K562 (cell line): ENCODE results near the gene TMEM214. TPM values are rescaled to one million over a fixed set of nuclear protein-coding genes. Genes with fewer than 3 reads are reported as not detected.

Experiments
- ATAC-seq: fragments of 200-7000 bp; cut with Tn5 transposase; 3 replicates; pipeline ENCODE4 v1.9.1; 2020; ENCODE audit warnings: moderate library complexity
- BruUV-seq: library from RNA; stranded (reverse); fragments of 400-500 nt; replicated peaks from 2 replicates; lab custom pipeline; 2021; lab: Mats Ljungman, UMichigan
- CTCF ChIA-PET: fragments of 300-600 bp; formaldehyde crosslinking; extraction: SDS; loops from one replicate; lab custom pipeline; 2021; ENCODE audit warnings: low intra/inter-chr PET ratio; lab: Yijun Ruan, JAX
- POLR2A ChIA-PET: fragments of 300-600, 350-650 bp; sonication (Branson Sonifier 250); formaldehyde crosslinking; extraction: SDS; loops from one replicate; lab custom pipeline; 2021; ENCODE audit warnings: antibody characterized with exemption, inconsistent platforms; lab: Yijun Ruan, JAX
- DNase-seq, 4 experiments: peaks; one replicate each; pipeline versions ENCODE4 v3.0.0 to v3.0.0-alpha.2; 2011 to 2018; ENCODE audit warnings: low spot score in 3 of 4, mixed read lengths in 3 of 4; ENCODE audit errors: extremely low read depth in 1 of 4
- FAIRE-seq: peaks from 2 replicates; lab custom pipeline; 2011; peaks lifted over from hg19 to GRCh38; lab: Jason Lieb, UNC
- H2AFZ ChIP-seq: 2 replicates; pipeline ENCODE4 v1.6.0; 2011; ENCODE audit warnings: low read depth, low read length, control low read depth, inconsistent platforms
- H3K27ac ChIP-seq: fragments of 200-600 bp; 3 replicates; pipeline ENCODE4 v1.8.0; 2011; ENCODE audit warnings: low read depth, mild to moderate bottlenecking, control low read depth, inconsistent platforms, low read length, moderate library complexity, mixed read lengths; ENCODE audit errors: extremely low read depth
- H3K27me3 ChIP-seq, 2 experiments: fragments of 300-600 bp in 1 of 2; 2 replicates in 1 of 2; 3 replicates in 1 of 2; pipeline versions ENCODE4 v1.6.0 to v1.8.0; 2011; ENCODE audit warnings: inconsistent platforms in 2 of 2, low read length in 2 of 2, mild to moderate bottlenecking in 1 of 2, mixed read lengths in 1 of 2, moderate library complexity in 1 of 2; ENCODE audit not compliant: control insufficient read depth in 2 of 2, insufficient read depth in 2 of 2
- H3K36me3 ChIP-seq: fragments of 300-600 bp; 3 replicates; pipeline ENCODE4 v1.8.0; 2011; ENCODE audit warnings: mild to moderate bottlenecking, low read length, inconsistent platforms; ENCODE audit not compliant: control insufficient read depth, insufficient read depth
- H3K4me1 ChIP-seq, 2 experiments: fragments of 200-600 bp in 1 of 2; replicated peaks in 1 of 2; 2 replicates in 1 of 2; 3 replicates in 1 of 2; pipeline versions ENCODE4 v1.5.1 to v1.8.0; 2011; ENCODE audit warnings: inconsistent platforms in 2 of 2, low read length in 2 of 2, mild to moderate bottlenecking in 1 of 2, mixed read lengths in 1 of 2, moderate library complexity in 1 of 2; ENCODE audit not compliant: control insufficient read depth in 2 of 2, insufficient read depth in 2 of 2
- H3K4me2 ChIP-seq: 2 replicates; pipeline ENCODE4 v1.6.1; 2011; ENCODE audit warnings: low read length, control low read depth, inconsistent platforms, mixed read lengths; ENCODE audit not compliant: insufficient read depth
- H3K4me3 ChIP-seq: fragments of 200-600 bp; sonication (generic), shearing (Covaris generic); 2 replicates; pipeline ENCODE4 v1.5.1; 2016; ENCODE audit warnings: control low read depth, inconsistent platforms
- H3K79me2 ChIP-seq: fragments of 200-600 bp; 3 replicates; pipeline ENCODE4 v1.8.0; 2011; ENCODE audit warnings: low read length, inconsistent platforms; ENCODE audit not compliant: control insufficient read depth, insufficient read depth
- H3K9ac ChIP-seq, 2 experiments: 2 replicates each; pipeline versions ENCODE4 v1.6.0 to v1.6.1; 2011; ENCODE audit warnings: low read depth in 2 of 2, low read length in 2 of 2, control low read depth in 1 of 2, inconsistent platforms in 1 of 2, mild to moderate bottlenecking in 1 of 2, mixed read lengths in 1 of 2; ENCODE audit not compliant: insufficient read depth in 1 of 2
- H3K9me1 ChIP-seq: one replicate; pipeline ENCODE4 v1.6.0; 2011; ENCODE audit warnings: inconsistent platforms, mild to moderate bottlenecking, low read length, moderate library complexity; ENCODE audit not compliant: control insufficient read depth, insufficient read depth
- H3K9me3 ChIP-seq: replicated peaks from 2 replicates; pipeline ENCODE4 v1.5.1; 2011; ENCODE audit warnings: low read depth, low read length, inconsistent platforms; ENCODE audit not compliant: control insufficient read depth, insufficient read depth
- H4K20me1 ChIP-seq: replicated peaks from 2 replicates; pipeline ENCODE4 v1.6.1; 2011; ENCODE audit warnings: low read length, inconsistent platforms, mixed read lengths; ENCODE audit not compliant: control insufficient read depth, insufficient read depth
- EGR1 ChIP-seq: fragments of 450-650 bp; conservative IDR thresholded peaks from 2 replicates; pipeline ENCODE4 v1.6.1; 2017; ENCODE audit warnings: mild to moderate bottlenecking
- MAFK ChIP-seq: IDR thresholded peaks from 2 replicates; pipeline ENCODE4 v1.6.1; 2011; ENCODE audit warnings: low read length, improper control_type of control experiment
- RBFOX2 ChIP-seq: fragments of 200-400 bp; formaldehyde crosslinking; IDR thresholded peaks from 2 replicates; pipeline ENCODE4 v1.6.1; 2017; ENCODE audit warnings: low read depth, mild to moderate bottlenecking, low read length, moderate library complexity
- SRSF7 ChIP-seq: fragments of 200-400 bp; formaldehyde crosslinking; optimal IDR thresholded peaks from 2 replicates; pipeline ENCODE3; 2017; ENCODE audit warnings: mild to moderate bottlenecking, low read depth, low read length
- TARDBP ChIP-seq: fragments of 450-650 bp; IDR thresholded peaks from 2 replicates; pipeline ENCODE4 v1.6.1; 2016
- U2AF2 ChIP-seq: fragments of 200-400 bp; formaldehyde crosslinking; optimal IDR thresholded peaks from 2 replicates; pipeline ENCODE3; 2017; ENCODE audit warnings: low read depth, mild to moderate bottlenecking, low read length
- YBX1 ChIP-seq: fragments of 450-650 bp; IDR thresholded peaks from 2 replicates; pipeline ENCODE4 v1.7.1; 2016; ENCODE audit warnings: mild to moderate bottlenecking
- ZBTB33 ChIP-seq: sonication (generic); formaldehyde crosslinking; IDR thresholded peaks from 2 replicates; pipeline ENCODE4 v1.8.1; 2023; ENCODE audit warnings: mild to moderate bottlenecking, missing genetic modification reagents
- WGBS: fragments of 100-300 bp; shearing (Covaris generic); methylation state at CpG from one replicate; pipeline ENCODE4 v1.1.6; 2016; ENCODE audit warnings: low coverage, mixed read lengths; ENCODE audit not compliant: insufficient coverage; ENCODE audit errors: missing lambda C conversion rate; 5-methylcytosine and 5-hydroxymethylcytosine counted together
- in situ Hi-C: fragments of 300-500 bp; cut with MboI; formaldehyde crosslinking; loops from 4 replicates; pipeline ENCODE4 v1.15.0; 2018; ENCODE audit warnings: inconsistent platforms, mixed read lengths
- intact Hi-C: fragments of 100-400 bp; cut with micrococcal nuclease; formaldehyde crosslinking; loops from 2 replicates; pipeline ENCODE4 v1.14.2; 2022
- polyA plus RNA-seq, 8 experiments: library from polyadenylated mRNA; depleted of rRNA in 4 of 8; stranded (reverse) in 5 of 8; unstranded in 3 of 8; fragments of >200 nt; fragmentation: Nextera tagmentation in 2 of 8; fragmentation: Illumina TruSeq in 1 of 8; extraction: Ambion mirVana in 2 of 8; extraction: Trizol in 1 of 8; gene quantifications; 2 replicates each; pipeline versions ENCODE4 v1.2.1 to v1.2.3, GENCODE V29; 2011 to 2014; ENCODE audit warnings: inconsistent platforms in 1 of 8, missing spikeins in 1 of 8
- total RNA-seq, 7 experiments: library from RNA; depleted of rRNA in 6 of 7; stranded (reverse); fragments of >200 nt in 6 of 7; fragmentation: Illumina TruSeq in 2 of 7; extraction: Trizol in 2 of 7; gene quantifications; 2 replicates each; pipeline versions ENCODE4 v1.2.1 to v1.2.3, GENCODE V29; 2011 to 2021; ENCODE audit warnings: low replicate concordance in 1 of 7

TMEM214 gene
- total and polyA plus RNA-seq, 9 of the 15 experiments (the other 6 are each of a cell fraction or from before 2014, with no cell fraction given): 11.4 to 81.4 (median 44.1) TPM

- H3K36me3 ChIP-seq: no peaks in the 10 kb centered on the region
- no peak within 1 kb of the TSS for H3K4me3 ChIP-seq
- H3K79me2 ChIP-seq: no peaks in the 10 kb centered on the region
- no peak within 1 kb of the TSS for H3K27ac ChIP-seq
- H3K4me2 ChIP-seq: no peak within 1 kb of the TSS
- POLR2A ChIA-PET: interaction anchor here (0.6 to 1.4 kb wide), 7 partner anchors 7 to 120 kb away, joined by 3 to 7 read pairs (median 3); no protein-coding TSS in a partner anchor
- no peaks in the 10 kb centered on the region for H3K9me3 ChIP-seq
- peaks cover 4% of the 10 kb centered on the region for H3K9me1 ChIP-seq
- 94% methylated on average over 17 of the region's 41 CpGs for WGBS
- peak within 1 kb of the TSS; percentile 42; the same call in 1 of the 2 replicates for H2AFZ ChIP-seq
- no peaks in the 10 kb centered on the region for H4K20me1 ChIP-seq
- peaks cover 59 to 68% of the 10 kb centered on the region in 2 experiments for H3K4me1 ChIP-seq
- peak in 2 of 4 experiments; percentile 33 to 46 for DNase-seq
- CTCF ChIA-PET: no interaction called here
- in situ Hi-C loops: no loop called here
- H3K27me3 ChIP-seq: no peaks in the 10 kb centered on the region
- BruUV-seq: no TSS peak
- peak within 1 kb of the TSS in 1 of 2 experiments; percentile 77; a peak in 2 of 4 replicates for H3K9ac ChIP-seq
- FAIRE-seq: no peak
- intact Hi-C loops: no loop called here
- no peak for ATAC-seq
- TF ChIP-seq RBFOX2: peak; percentile 16; the same call in 1 of the 2 replicates
- no peak for TF ChIP-seq YBX1
- TF ChIP-seq SRSF7: no peak
- no peak for TF ChIP-seq MAFK
- peak; percentile 53; the same call in 1 of the 2 replicates for TF ChIP-seq EGR1
- TF ChIP-seq U2AF2: no peak
- TF ChIP-seq TARDBP: no peak
- TF ChIP-seq ZBTB33 (CRISPR knock-in tag): peak; percentile 26; the same call in 1 of the 2 replicates
Observed at GRCh38 chr2:27078267-27079194, 45.8 kb downstream of the TMEM214 start, which contains the start of gene EMILIN1. Gene EMILIN1, plus strand, starts transcription at chr2:27078615. Its CDS starts 451 bp downstream, at chr2:27079066.
